Endothelial cell of umbilical vein (primary cell): ENCODE measurements around the gene MGAT5B. TPM values are rescaled to one million over a fixed set of nuclear protein-coding genes. Genes with fewer than 3 reads are reported as not detected.

Experiments used
- BruUV-seq: library from RNA; stranded (reverse); fragments of 400-500 nt; replicated peaks from 2 replicates; lab custom pipeline; 2021; lab: Mats Ljungman, UMichigan
- CTCF ChIA-PET: fragments of 300-600, 350-600 bp; sonication (Branson Sonifier 250); formaldehyde crosslinking; loops from one replicate; lab custom pipeline; 2021; ENCODE audit warnings: antibody characterized with exemption, inconsistent platforms; lab: Charles Lee
- POLR2A ChIA-PET: fragments of 300-600, 350-600 bp; sonication (Branson Sonifier 250); formaldehyde crosslinking; loops from one replicate; lab custom pipeline; 2021; ENCODE audit warnings: antibody characterized with exemption, inconsistent platforms; lab: Charles Lee
- DNase-seq: peaks from one replicate; pipeline ENCODE4 v3.0.0-alpha.2; 2011; ENCODE audit warnings: low read depth, low spot score
- FAIRE-seq: peaks from 2 replicates; lab custom pipeline; 2011; peaks lifted over from hg19 to GRCh38; lab: Jason Lieb, UNC
- H2AFZ ChIP-seq: 2 replicates; pipeline ENCODE4 v1.6.0; 2012; ENCODE audit warnings: low read depth, low read length, control low read depth, inconsistent platforms
- H3K27ac ChIP-seq: 2 replicates; pipeline ENCODE4 v1.5.1; 2011; ENCODE audit warnings: low read depth, mild to moderate bottlenecking, control low read depth, low read length, moderate library complexity; ENCODE audit not compliant: insufficient read depth
- H3K27me3 ChIP-seq, 2 experiments: 2 replicates each; pipeline versions ENCODE4 v1.6.0 to v1.6.1; 2011; ENCODE audit warnings: low read length in 2 of 2, mixed read lengths in 1 of 2; ENCODE audit not compliant: control insufficient read depth in 2 of 2, insufficient read depth in 2 of 2
- H3K36me3 ChIP-seq, 2 experiments: 2 replicates in 1 of 2; 3 replicates in 1 of 2; pipeline ENCODE4 v1.5.1; 2011; ENCODE audit warnings: low read length in 2 of 2, mild to moderate bottlenecking in 1 of 2, moderate library complexity in 1 of 2; ENCODE audit not compliant: control insufficient read depth in 2 of 2, insufficient read depth in 2 of 2; ENCODE audit errors: extremely low read depth in 1 of 2
- H3K4me1 ChIP-seq: 3 replicates; pipeline ENCODE4 v1.5.1; 2011; ENCODE audit warnings: mild to moderate bottlenecking, low read length; ENCODE audit not compliant: control insufficient read depth, insufficient read depth; ENCODE audit errors: extremely low read depth
- H3K4me2 ChIP-seq: 2 replicates; pipeline ENCODE4 v1.6.1; 2011; ENCODE audit warnings: low read length, control low read depth, mixed read lengths; ENCODE audit not compliant: insufficient read depth
- H3K4me3 ChIP-seq, 3 experiments: fragments of 200-600 bp in 1 of 3; sonication (generic), shearing (Covaris generic) in 1 of 3; replicated peaks in 1 of 3; 2 replicates each; pipeline ENCODE4 v1.5.1; 2011 to 2016; ENCODE audit warnings: control low read depth in 3 of 3, low read length in 3 of 3, mild to moderate bottlenecking in 2 of 3, inconsistent platforms in 1 of 3, low read depth in 1 of 3, moderate library complexity in 1 of 3; ENCODE audit not compliant: insufficient read depth in 1 of 3
- H3K79me2 ChIP-seq: 2 replicates; pipeline ENCODE4 v1.6.0; 2012; ENCODE audit warnings: low read length, inconsistent platforms; ENCODE audit not compliant: control insufficient read depth, insufficient read depth
- H3K9ac ChIP-seq: replicated peaks from 2 replicates; pipeline ENCODE3; 2011; ENCODE audit warnings: low read length, control low read depth; ENCODE audit not compliant: insufficient read depth; ENCODE audit errors: extremely low read depth
- H3K9me1 ChIP-seq: replicated peaks from 3 replicates; pipeline ENCODE4 v1.6.0; 2011; ENCODE audit warnings: mild to moderate bottlenecking, low read length; ENCODE audit not compliant: control insufficient read depth, insufficient read depth; ENCODE audit errors: extremely low read depth
- H3K9me3 ChIP-seq: replicated peaks from 2 replicates; pipeline ENCODE4 v1.5.1; 2012; ENCODE audit warnings: low read length, inconsistent platforms; ENCODE audit not compliant: control insufficient read depth, insufficient read depth
- H4K20me1 ChIP-seq: replicated peaks from 2 replicates; pipeline ENCODE3; 2011; ENCODE audit warnings: mild to moderate bottlenecking, low read length; ENCODE audit not compliant: control insufficient read depth, insufficient read depth; ENCODE audit errors: extremely low read depth
- CTCF ChIP-seq, 2 donors: IDR thresholded peaks; 1 replicate in 1 of 2; 2 replicates in 1 of 2; pipeline ENCODE4 v1.5.1; 2011; ENCODE audit warnings: low read length in 2 of 2, mild to moderate bottlenecking in 2 of 2, moderate library complexity in 2 of 2, control low read depth in 1 of 2, inconsistent platforms in 1 of 2, low read depth in 1 of 2; ENCODE audit not compliant: insufficient read depth in 1 of 2; ENCODE audit errors: extremely low read depth in 1 of 2
- EZH2 ChIP-seq: IDR thresholded peaks from 2 replicates; pipeline ENCODE4 v1.6.1; 2012; ENCODE audit warnings: borderline replicate concordance, low read depth, mild to moderate bottlenecking, moderate library complexity, low read length, inconsistent platforms; ENCODE audit not compliant: severe bottlenecking
- FOS ChIP-seq: IDR thresholded peaks from 2 replicates; pipeline ENCODE4 v1.6.1; 2011; ENCODE audit warnings: mild to moderate bottlenecking, low read length, moderate library complexity, borderline replicate concordance; ENCODE audit not compliant: insufficient read depth
- GATA2 ChIP-seq: IDR thresholded peaks from 2 replicates; pipeline ENCODE4 v1.7.0; 2011; ENCODE audit warnings: low read depth, mild to moderate bottlenecking, moderate library complexity, mixed read lengths, low read length; ENCODE audit not compliant: insufficient read length, insufficient read depth
- JUN ChIP-seq: IDR thresholded peaks from 2 replicates; pipeline ENCODE4 v1.6.1; 2011; ENCODE audit warnings: borderline replicate concordance, low read depth; ENCODE audit not compliant: insufficient read length, insufficient read depth
- MAX ChIP-seq: IDR thresholded peaks from 2 replicates; pipeline ENCODE4 v1.6.1; 2011; ENCODE audit not compliant: insufficient read depth, insufficient read length
- MYC ChIP-seq: IDR thresholded peaks from one replicate; pipeline ENCODE4 v1.6.1; 2011; ENCODE audit warnings: mild to moderate bottlenecking, low read depth, low read length
- POLR2A ChIP-seq: IDR thresholded peaks from 2 replicates; pipeline ENCODE4 v1.6.1; 2012; ENCODE audit warnings: low read depth, mild to moderate bottlenecking, control low read depth, low read length
- POLR2AphosphoS5 ChIP-seq: IDR thresholded peaks from 2 replicates; pipeline ENCODE4 v1.6.1; 2012; ENCODE audit warnings: low read depth, mild to moderate bottlenecking, control low read depth, low read length, moderate library complexity; ENCODE audit not compliant: insufficient read depth
- dilution Hi-C: fragments of 300-500 bp; cut with MboI; formaldehyde crosslinking; loops from one replicate; pipeline ENCODE4 v1.15.0; 2019; ENCODE audit warnings: low sequenced_read_pairs; ENCODE audit not compliant: extremely low pct_ligation_motif_present
- intact Hi-C: fragments of 100-400 bp; cut with micrococcal nuclease; formaldehyde crosslinking; loops from one replicate; pipeline ENCODE4 v1.10.0; 2022
- polyA plus RNA-seq, 4 experiments: library from polyadenylated mRNA; depleted of rRNA in 3 of 4; stranded (reverse) in 3 of 4; unstranded in 1 of 4; fragments of >200 nt; gene quantifications; 2 replicates each; pipeline versions ENCODE4 v1.2.1 to v1.2.3, GENCODE V29; 2011 to 2012; ENCODE audit warnings: missing spikeins in 1 of 4
- total RNA-seq: library from RNA; stranded (reverse); gene quantifications from 2 replicates; pipeline ENCODE4 v1.2.3, GENCODE V29; 2021

The MGAT5B gene
- total and polyA plus RNA-seq, 2 donors (not counting 3 experiments of a cell fraction or from before 2014, with no cell fraction given): 1.7 to 2.1 TPM

GRCh38 chr17:76952402-76952801 lies 84.2 kb downstream of the MGAT5B start:
- no peak overlapping the region for H3K27ac ChIP-seq
- intact Hi-C loops: no loop called here
- H2AFZ ChIP-seq: no peak overlapping the region
- no peak overlapping the region for H3K9ac ChIP-seq
- H3K4me1 ChIP-seq: no peaks in the 10 kb centered on the region
- CTCF ChIA-PET: interaction anchor here (1.2 to 1.7 kb wide), 2 partner anchors 12 to 84 kb away, joined by 3 to 4 read pairs; partner anchors contain the start of gene MGAT5B
- H3K79me2 ChIP-seq: no peaks in the 10 kb centered on the region
- dilution Hi-C loops: no loop called here
- no peaks in the 10 kb centered on the region for H3K9me3 ChIP-seq
- no peaks in the 10 kb centered on the region for H3K9me1 ChIP-seq
- no peak overlapping the region for H3K4me3 ChIP-seq
- POLR2A ChIA-PET: no interaction called here
- no peak for FAIRE-seq
- TF ChIP-seq JUN (no peak), POLR2A (no peak), POLR2AphosphoS5 (no peak), CTCF (IDR thresholded peaks at IDR 0.05; ENCODE audit: extremely low read depth in 1 of 2, insufficient read depth in 1 of 2, low read depth in 1 of 2, low read length in 2 of 2) (no peak), GATA2 (no peak), FOS (no peak), MAX (no peak), MYC (no peak), EZH2 (no peak)
- H3K27me3 ChIP-seq: no peaks in the 10 kb centered on the region
- no peaks in the 10 kb centered on the region for H3K36me3 ChIP-seq
- no peak for DNase-seq
- H3K4me2 ChIP-seq: no peak overlapping the region
- BruUV-seq: no TSS peak
- no peaks in the 10 kb centered on the region for H4K20me1 ChIP-seq
